Measurements from ENCODE around the gene NUTM2G.
"Not testable (repeated sequence)": the region's sequence is repeated elsewhere in the genome, so short reads cannot be mapped to it uniquely, and the experiment has no call there.

NUTM2G gene

DNA sequence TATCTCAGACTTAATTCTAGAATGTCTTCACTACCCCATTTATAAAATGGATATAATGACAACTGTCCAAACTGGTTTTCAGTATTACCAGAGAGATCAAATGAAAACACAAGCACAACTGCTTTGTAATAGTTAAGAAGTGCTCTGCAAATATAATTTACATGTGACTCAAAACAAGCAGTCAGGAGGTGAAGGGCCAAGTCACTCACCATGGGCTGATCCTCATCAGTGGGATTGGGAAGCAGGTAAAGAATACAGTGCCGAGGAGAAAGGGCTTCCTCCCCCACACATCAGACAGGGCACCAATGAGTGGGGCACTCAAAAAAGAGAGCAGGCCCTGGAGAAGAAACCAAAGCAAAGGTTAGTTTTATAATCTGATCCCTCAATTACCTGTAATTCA lies 20.7 kb downstream of the NUTM2G start:
- not testable (repeated sequence) for DNase-seq

DNA sequence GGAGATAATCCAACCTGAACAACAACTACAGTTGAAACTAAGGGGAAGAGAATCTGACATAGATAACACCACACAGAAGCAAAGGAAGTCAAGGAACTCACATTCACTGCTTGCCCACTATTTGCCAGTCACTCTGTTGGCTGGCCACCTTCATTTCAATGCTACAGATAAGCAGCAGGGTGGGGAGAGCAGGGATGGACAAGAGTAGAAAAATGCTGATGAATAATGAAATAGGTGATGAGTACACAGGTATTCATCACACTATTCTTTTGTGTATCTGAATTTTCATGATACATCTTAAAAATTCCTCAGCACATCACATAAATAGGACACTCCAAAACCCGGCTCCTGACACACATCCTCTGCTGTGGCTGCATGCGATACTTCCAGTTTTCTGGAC lies 21.9 kb downstream of the NUTM2G start:
- DNase-seq: not testable (repeated sequence)

DNA sequence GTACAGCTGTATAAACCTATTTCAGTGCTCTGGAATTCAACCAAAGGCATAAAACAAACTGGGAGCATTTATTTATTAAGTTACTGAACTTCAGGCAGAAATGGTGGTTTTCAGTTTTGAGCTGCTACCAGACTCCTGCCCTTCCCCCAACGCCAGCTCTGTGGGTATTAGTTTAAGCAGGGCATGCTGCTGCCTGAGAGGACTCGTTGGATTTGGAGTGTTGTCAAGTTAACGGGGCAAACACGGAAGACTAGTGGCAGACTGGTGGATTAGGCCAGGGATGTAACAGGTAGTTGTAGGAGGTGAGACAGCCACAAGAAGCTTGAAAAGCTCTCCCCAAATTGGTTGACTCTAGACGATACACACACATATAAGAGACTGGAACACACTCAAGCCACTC lies 38.9 kb downstream of the NUTM2G start:
- not testable (repeated sequence) for DNase-seq

DNA sequence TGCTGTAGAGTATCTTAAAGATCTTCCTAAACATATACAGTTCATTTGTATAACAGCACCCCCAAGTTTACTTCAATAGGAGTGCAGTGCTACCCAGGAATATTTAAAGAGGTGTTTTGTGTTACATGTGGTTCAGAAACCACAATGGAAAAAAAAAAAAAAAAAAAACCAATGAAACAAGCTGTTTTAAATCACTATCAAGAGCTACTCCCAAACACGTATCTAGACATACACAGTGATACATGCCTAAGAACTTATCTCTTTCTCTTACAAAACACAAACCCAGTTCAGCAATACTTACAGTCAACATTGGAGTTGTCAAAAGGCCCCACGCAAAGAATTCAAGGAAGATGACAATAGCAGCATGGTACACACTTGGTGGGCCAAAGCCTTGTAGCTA lies 43.9 kb downstream of the NUTM2G start:
- DNase-seq: not testable (repeated sequence)

DNA sequence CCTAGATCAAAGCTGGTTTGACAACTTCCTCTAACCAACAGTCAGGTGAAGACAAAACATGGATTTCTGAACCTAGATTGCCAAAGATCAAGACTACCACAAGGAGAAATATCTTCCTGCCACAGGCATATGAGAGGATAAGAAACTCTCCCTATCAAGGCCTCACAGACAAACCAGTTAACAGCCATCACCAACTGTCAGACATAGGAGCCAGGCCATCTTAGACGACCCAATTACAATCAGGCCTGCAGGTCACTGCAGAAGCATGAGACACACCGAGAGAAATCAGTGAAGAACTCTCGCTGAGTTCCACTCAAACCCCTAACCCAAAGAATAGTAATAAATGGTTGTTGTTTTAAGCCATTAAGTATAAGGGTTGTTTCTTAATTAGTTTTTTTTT lies 45.4 kb downstream of the NUTM2G start:
- DNase-seq: not testable (repeated sequence)

DNA sequence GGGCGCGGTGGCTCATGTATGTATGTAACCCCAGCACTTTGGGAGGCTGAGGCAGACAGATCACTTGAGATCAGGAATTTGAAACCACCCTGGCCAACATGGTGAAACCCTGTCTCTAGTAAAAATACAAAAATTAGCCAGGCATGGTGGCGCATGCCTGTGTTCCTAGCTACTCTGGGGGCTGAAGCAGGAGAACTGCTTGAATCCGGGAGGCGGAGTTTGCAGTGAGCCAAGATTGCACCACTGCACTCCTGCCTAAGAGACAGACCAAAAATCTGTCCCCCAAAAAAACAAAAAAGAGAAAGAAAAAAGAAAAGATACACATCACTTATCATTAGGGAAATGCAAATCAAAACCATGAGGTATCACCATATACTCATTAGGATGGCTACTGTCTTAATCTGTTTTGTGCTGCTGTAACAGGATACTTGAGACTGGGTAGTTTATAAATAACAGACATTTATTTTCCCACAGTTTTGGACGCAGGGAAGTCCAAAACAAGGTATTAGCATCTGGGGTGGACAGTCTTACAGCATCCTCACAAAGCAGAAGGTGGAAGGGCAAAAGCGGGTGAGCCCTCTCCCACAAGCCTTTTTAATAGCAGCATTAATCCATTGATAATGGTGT lies 55.0 kb downstream of the NUTM2G start:
- DNase-seq: not testable (repeated sequence)

DNA sequence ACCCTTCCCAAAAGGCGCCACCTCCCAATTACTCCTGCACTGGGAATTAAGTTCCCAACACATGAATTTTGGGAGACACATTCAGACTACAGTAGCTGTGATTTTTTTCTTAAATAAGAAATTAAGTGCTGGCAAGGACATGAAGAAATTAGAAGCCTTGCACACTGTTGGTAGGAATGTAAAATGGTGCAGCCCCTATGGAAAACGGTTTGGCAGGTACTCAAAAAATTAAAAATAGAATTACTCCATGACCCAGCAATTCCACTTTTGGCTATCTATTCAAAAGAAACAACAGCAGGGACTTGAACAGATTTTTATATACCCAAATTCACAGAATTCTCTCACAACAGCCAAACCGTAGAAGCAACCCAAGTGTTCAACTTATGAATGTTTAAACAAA lies 55.5 kb downstream of the NUTM2G start:
- not testable (repeated sequence) for DNase-seq

DNA sequence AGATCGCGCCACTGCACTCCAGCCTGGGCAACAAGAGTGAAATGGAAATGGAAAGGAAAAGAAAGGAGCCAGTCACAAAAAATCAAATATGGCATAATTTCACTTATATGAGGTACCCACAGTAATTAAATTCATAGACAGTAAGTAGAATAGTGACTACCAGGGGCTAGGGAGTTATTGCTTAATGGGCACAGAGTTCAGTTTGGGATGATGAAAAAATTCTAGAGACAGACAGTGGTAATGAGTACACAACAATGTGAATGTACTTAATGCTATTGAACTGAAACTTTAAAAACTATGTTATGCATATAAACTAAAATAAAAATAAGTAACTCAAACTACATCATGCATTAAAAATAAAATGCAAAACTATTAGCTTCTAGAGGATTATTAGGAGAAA lies 56.2 kb downstream of the NUTM2G start:
- not testable (repeated sequence) for DNase-seq
